HG03039 (cell line): ENCODE data around the gene ILKAP.

Experiments used
- ATAC-seq: cut with Tn5 transposase; IDR thresholded peaks from one replicate; pipeline ENCODE4 v1.9.1; 2021; ENCODE audit warnings: mild to moderate bottlenecking, moderate library complexity; ENCODE audit not compliant: unreplicated experiment

Gene ILKAP

DNA sequence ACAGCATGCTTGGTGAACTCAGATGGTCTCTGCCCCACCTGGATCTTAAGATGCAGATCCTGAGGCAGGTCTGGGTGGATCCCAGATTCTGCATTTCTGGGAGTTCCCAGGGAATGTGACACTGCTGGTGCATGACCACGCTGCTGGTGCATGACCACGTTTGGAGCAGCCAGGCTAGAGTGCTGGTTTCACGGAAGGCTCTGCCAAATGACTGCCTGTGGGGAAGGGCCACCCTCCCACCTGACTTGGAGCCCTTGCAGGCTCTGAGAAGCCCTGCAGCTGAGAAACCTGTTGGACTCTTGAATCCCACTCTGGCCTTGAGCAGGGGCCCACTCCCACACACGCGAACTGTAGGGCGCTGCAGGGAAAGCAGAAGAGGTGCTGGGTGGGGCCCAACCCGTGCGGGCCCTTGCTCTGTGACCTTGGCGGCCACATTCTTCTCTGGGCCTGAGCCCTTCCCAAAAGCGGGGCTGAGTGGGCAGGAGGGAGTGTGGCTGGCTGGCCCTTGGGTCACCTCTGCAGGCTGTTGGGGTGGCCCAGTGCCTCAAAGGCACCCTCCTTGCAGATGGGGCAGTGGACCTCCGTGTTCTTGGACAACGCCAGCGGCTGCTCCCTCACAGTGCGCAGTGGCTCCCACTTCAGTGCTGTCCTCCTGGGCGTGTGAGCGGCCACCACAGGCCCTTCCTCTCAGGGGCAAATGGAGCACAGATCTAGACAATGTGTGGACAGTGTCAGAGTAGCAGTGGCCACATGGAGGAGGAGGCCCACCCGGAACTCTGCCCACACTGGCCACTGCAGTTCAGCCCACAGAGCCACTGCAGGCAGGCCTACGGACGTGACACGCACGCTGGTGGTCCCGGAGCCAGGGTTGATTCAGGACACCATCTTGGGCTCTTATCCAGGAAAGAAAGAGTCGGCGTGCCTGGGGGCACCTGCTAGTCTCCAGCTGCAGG is 36.8 kb downstream of the ILKAP start:
- no peak for ATAC-seq

DNA sequence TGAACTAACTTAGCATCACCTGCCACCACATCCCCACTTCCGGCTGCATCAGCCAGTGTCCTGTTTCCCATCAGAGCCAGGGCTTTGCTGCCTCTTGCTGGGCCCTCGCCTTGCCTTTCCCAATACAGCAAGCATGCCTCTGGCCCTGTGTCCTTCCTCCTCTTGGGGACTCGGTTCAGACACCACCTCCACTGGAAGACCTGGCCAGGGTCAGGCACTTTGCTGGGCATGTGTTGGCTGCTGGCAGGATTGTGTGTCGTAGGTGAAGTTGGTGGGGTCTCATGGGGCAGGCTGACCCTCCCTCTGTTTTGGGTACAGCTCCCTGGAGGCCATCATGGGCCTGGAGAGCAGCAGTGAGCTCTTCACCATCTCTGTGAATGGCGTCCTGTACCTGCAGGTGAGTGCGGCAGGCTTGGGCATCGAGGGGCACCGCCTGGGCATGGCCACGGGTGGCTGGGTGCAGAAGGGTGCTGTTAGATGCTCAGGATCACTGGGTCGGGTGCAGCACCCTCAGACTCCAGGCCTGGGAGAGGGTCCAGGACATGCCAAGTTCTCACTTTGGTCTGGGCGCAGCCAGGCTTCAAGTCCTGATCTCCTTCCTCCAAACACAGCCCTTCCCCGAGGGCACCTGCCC is 38.1 kb downstream of the ILKAP start:
- no peak for ATAC-seq

DNA sequence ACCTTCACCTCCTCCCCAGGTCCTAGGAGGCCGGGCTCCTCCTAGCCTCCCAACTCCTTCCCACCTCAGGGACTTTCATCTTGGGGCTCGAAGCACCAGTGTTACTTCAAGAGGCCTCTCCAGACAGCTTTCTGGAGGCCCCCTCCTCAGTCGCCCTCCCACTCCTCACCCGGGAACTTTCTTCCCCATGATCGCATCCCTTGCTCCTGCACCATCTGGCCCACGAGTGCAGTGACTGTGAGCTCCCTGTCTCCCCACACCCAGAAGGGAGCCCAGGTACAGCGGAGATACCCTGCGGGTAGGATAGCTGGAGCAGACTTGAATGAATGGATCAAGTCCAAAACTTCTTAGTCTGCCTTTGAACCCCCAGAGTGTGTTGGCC is 38.6 kb downstream of the ILKAP start:
- no peak for ATAC-seq

DNA sequence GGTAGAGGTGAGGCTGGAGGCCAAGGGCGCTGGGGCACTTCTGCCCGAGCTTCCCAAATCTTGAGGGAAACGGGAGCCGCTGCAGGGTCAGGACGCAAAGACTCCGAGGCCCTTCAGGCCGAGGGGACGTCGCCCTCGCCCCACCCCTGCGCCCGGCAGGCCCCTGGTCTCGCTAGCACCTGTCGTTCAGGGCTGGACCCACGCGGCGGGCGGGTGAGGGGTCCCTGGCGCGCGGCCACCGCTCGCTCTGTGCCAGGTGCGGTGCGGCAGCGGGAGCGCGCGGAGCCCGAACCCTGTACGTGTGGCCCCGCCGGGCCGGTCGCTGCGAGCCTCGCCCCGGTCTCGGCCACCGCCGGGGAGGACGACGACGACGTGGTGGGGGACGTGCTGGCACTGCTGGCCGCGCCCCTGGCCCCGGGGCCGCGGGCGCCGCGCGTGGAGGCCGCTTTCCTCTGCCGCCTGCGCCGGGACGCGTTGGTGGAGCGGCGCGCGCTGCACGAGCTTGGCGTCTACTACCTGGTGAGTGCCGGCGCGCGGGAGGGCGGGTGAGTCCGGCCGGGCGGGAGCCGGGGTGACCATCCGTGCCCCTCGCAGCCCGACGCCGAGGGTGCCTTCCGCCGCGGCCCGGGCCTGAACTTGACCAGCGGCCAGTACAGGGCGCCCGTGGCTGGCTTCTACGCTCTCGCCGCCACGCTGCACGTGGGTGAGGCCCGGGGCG is 39.9 kb downstream of the ILKAP start:
- no peak for ATAC-seq

DNA sequence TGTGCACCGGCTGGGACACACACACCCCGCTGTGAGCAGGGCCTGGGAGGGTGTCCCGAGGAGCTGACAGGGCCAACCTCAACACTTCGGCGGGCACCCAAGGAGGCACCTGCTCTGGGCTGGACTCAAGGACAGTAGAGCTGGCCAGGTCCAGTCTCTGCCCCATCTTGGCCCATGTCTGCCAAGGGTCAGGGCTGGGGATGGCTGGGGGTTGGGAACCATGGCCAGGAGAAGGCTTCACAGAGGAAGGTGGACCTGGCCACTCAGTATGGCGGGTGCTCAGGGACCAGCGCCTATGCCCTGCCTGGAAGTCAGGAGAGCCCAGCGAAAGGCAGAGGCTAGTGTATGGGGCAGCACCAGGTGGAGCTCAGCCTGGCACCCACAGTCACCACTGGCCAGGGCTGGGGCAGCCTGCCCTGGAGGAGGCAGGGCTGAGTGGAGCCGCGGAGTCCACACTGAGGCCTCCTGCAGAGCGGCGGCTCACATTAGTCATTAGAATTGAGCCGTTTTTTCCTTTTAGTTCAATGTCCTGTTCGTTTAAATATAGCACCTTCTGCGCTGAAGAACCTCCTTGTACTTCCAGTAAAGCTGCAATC is 40.6 kb downstream of the ILKAP start:
- ATAC-seq, result no peak

DNA sequence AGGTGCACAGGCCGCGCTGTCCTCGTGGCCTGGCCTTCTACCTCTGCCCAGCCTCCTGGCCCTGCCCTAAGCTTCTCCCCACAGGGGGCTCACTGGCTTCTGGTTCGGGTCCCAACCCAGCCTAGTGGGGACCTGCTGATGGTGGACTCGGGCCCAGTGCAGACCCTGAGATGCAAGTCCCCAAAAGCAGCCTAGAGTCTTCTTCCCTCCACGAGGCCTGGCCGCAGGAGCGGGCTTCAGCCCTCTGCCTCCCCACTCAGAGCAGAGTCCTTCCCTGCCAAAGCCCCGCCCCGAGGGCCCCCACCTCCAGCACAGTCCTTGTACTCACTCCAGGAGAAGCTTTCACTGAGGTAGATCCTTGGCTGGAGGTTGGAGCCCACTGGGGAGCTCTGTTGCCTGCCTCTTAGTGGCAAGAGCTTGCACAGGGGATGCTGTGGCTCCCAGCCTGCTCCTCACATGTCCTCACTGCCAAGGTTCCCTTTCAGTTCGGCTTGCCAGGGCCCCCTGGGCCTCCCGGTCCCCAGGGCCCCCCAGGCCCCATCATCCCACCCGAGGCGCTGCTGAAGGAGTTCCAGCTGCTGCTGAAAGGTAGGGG is 41.1 kb downstream of the ILKAP start:
- no peak for ATAC-seq

DNA sequence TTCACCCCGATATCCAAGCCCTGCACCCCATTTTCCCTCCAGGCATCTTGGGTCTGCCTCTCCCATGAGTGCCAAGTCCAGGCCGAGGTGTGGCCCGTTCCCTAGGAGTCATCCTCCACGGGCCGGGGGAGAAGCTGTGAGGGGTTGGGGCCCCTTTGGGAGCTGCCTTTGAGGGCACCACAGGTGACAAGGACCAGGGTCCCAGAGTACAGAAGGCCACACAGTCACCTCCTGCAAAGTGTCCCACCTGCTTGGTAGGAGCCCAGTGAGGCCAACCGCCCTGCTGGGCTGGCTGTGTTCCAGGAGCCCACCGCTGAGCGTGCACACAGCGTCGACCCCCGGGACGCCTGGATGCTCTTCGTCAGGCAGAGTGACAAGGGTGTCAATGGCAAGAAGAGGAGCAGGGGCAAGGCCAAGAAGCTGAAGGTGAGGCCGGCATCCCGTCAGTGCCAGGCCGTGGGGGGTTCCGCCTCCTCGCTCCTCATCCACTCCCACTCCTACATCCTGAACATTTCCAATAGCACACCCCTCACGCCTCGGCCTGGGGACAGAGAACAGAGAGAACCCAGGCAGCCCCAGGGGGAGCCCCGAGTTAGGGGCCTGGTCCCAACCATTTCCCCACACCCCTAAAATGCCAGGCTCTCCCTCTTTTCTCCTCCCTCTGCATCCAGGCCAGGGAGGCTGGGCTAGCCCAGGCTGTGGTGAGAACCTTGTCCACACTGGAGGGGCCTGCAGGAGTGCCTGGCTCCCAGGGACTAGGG is 42.0 kb downstream of the ILKAP start:
- ATAC-seq, result no peak

DNA sequence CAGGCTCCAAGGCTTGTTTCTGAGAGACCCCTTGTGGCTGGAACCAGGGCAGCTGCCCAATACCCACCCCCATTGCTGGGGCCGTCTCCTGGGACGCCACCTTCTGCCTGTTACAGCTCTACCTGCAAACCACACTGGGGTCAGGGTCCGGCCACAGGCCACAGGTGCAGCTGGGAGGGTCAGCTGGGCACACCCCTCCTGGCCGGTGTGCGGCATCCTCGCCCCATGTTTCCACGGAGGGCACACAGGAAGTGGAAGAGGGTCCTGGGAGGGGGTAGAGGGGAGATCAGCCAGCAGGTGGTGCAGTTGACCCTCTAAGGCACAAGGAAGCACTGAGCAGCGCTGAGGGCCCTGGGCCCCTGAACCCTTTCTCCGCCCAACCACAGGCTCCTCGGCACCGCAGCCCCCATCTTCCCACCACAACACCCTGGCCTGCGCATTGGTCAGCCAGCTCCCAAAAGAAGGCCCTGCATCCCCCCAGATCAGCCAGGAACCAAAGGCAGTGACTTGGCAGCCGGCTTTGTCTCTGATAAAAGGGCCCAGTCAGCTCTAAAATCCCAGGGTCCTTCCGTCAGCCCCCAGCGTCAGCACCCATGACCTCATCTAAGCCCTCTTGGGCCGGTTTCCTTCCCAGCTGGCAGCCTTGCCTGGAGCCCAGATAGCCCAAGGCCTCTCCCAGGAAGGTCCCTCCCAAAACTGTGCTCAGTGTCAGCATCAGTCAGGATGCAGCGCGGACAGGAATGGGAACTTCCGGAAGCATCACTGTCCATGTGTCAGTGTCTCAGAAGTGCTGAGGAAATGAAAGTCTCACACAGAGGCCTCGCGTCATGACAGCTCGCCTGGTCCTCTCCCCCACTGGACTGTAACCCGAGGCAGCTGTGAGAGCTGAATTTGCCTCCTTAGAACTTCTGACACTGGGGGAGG is 43.0 kb downstream of the ILKAP start:
- ATAC-seq, result no peak

DNA sequence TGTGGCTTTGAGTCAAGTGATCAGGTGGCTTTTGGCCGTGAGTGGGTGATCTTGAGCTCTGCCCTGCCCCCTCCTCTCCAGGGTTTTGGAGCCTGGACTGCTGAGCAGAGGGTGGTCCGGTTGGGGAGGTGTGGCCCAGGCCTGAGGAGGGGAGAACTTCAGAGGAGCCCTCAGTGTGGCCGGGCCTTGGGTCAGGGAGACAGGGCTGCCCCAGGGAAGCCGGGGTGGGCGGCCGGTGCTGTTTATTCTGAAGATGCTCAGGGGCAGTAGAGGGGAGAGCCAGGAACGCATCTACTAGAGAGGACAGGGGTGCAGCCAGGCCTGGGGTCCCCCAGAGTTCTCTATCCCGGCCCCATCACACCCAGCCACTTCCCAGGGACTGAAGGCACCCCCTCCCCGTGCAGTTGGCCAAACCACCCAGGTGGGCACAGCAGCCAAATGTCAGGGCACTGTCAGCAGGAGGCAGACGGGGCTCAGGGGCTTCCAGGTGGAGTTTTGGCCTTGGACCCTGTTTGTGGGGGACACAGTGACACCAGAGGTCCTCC is 43.8 kb downstream of the ILKAP start:
- ATAC-seq, result no peak

DNA sequence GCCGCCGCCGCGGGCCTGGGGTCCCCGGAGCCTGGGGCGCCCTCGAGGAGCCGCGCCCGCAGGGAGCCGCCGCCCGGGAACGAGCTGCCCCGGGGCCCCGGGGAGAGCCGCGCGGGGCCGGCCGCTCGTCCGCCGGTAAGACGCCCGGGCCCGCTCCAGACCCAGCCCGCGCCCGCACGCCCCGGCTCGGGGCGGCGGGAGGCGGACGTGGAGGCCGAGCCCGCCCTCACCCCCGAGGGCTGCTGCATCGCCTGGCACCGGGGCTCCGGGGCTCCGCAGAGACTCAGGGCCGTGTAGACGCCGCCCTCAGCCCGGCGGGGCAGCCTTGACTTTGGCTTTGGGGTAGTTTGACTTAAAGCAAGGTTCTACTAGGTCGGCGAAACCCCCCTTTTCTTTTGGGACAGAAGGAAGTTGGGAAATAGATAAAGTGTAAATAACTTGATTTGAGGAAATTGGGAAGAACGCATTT is 44.4 kb downstream of the ILKAP start:
- ATAC-seq, result no peak

DNA sequence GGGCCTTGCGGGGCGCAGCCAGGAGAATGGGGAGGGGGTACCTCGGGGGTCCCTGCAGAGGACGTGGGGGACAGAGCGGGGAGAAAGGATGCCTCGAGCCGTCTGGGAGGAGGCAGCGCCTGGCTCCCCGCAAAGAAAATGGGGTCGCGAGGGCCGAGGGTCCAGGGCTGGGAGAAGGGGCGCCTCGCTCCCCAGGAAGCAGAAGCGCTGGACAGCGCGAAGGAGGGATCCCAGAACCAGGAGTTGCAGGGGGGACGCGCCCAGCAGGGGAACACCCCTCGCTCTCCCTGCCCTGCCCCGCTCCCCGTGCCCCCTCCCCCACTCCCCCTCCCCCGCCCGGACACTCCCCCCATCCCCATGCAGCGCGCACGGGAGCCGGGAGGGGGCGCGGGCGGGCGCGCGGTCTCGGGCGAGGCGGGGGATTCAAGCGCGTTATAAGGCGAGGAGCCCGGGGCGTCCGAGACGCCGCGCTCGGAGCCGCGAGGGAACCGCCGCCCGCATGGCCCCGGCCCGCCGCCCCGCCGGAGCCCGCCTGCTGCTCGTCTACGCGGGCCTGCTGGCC is 44.9 kb downstream of the ILKAP start, which contains the start of gene ERFE:
Gene ERFE, plus strand, starts transcription at position 462 of the 562 bp plus-strand sequence. Its CDS starts 38 bp downstream, at position 500.
- ATAC-seq, result no peak

DNA sequence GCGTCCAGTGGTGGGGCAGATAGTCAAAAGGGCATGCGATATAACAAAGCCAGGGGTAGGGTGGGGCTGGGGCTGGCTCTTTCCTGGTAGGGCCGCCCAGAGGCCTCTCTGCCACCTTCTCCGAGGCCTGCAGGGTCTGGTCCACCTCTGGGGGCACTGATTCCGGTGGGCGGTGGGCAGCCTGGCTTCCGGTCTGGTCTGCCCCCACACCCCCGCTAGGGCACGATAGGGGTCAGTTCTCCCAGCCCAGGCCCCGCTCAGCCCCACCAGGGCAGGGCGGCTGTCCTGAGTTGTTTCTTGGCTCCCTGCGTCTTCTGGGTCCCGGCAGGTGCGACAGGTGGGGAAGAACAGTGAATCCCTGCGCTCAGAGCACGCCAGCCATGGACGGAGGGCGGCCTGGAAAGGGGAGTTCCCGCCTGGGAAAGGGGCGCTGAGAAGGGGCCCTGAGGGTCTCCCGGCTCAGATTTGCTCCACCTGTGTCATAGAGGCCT is 45.4 kb downstream of the ILKAP start:
- ATAC-seq, result no peak

DNA sequence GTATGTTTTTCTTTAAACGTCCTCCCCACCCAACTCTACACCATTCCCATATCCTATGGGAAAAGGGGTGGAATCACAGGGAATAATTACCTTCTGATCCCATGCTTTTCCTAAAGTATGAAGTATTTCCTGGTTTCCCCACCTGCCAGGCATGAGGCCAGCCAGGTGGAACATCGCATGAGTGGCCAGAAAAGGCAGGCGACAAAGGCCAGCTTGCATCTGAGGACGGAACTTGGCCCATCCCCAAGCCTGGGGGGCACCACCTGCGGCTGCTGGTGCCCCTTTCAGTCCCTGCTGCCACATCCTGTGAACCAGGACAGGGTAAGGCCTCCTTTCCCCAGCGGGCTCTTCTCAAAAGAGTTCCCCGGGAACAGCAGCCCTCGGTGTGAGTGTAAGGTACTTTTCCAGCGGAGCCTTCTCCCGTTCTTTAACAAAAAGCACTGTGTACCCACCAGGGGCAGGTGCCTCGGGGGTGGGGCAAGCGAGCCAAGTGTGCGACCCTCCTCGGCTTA is 45.9 kb downstream of the ILKAP start:
- ATAC-seq, result no peak

DNA sequence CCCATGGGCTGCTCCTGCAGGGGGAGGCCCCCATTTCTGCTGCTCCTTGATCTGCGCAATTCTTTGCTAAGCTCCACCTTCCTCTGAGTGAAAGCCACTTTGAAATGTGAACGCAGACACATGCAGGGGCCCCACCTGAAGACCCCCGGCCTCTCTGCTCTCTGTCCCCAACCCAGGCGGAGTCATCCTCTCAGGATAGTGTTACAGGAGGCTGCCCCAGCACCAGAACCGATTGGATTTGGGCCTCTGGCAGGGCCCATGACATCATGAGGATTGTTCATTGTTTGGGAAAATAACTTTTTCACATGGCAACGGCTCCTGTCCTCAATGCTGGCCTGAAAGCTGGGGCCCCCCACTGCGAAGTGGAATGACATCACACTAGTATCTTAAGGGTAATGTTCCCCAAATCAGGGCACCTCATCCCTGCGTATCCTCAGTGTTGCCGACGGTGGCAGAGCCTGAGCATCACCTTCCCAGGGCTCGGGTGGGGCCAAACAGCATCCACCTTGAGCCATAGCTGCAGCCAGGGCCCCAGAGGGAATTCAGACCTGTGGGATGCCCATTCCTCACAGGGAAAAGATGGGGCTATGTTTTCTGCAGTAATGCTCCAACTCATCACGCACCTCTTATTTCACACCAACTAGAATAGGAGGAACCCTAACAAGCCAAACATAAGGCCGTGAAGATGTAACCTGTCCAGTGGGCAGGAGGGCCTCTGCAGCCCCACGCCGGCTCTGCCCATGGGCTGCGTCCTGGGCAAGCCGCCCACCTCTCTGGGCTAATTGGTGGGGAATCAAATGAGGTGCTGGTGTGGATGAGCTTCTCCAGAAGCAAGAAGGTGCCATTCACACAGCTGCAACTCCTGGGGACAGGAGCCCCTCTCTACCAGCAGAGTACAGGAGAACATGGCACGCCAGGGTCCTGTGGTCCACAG is 47.5 kb downstream of the ILKAP start:
- no peak for ATAC-seq

DNA sequence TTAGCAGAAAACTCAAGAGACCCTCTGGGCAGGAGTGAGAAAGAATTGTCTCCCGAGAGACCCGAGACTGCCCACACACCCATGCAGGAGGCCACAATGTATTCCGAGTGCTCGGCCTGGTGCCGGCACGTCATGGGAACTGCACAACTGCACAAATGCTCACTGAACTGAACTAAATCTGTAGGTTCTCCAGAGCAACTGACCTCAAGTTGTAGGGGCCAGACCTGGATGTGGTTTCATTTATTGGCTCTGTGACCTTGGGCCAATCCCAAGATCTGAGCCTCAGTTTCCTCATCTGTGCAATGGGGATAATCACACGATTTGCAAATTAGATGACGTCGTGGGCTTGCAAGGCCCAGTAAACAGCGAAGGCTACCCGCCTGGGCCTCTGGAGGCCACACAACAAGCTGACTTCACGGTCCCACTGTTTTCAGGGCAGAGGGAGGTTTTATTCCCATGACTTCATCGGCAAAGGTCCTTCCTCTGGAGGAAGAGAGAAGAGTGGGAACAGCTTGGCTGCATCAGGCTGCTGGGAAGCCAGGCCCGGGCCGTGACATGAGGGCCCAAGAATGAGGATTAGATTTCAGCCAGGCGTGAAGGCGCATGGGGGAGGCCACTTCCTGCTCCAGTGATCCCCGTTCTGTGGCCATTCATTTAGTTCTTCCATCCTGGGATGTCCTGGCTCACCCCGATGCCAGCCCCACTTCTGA is 48.3 kb downstream of the ILKAP start:
- ATAC-seq, result no peak

DNA sequence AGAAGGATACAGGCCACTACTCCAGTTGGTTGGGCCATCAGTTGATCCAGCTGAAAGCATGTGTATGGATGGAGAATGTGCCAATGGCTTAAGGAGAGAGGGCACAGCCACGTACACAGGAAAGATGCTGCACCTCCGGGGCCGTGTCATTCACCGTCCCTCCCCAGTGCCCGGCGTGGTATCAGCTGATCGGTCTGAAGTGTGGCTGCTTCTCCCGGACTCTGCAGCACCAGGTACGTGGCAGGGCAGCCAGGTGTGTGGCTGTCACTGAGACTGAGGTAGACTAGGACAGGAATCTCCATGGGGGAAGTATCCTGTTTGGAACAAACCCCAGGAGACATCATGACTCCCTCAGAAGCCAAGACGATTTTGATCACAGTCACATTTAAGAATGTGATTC is 48.9 kb downstream of the ILKAP start:
- ATAC-seq, result no peak
